ENCODE measurements around the gene SVIL.

DNA sequence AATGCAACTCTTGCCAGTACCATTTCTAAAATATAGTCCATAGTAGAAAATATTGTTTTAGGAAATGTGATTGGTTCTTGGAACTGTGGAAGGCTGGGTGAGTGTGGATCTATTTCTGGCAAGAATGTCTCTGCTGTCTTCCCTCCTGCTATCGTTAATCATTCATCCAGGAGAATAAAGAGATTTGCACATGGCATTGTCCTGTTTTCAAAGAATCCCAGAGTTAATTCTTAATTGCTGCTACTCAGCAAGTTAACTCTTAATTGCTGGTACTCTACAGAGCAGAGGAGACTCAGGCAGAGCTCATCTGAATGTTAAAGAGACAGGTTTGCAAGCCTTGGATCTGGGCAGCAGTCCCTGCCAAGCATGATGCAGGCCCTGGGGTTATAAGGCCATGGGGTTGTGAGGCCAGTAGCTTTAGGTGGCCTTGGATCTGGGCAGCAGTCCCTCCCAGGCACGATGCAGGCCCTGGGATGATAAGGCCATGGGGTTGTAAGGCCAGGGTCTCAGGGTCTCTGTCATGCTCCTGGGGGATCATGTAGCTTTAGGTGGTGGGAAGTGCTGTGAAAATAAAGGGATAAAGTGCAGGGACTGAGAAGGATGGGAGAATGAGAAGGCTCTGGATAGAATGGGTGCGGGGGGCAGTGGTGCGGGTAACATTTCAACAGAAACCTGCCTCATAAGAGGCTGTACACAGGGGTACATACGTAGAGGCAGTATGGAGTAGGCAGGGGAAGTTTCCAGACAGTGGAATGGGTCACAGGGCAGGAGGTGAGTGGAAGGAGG lies 162.3 kb downstream of the SVIL start:
- no peak for TF ChIP-seq POLR2A (IDR thresholded peaks at IDR 0.05; ENCODE audit: low read depth, low read length)
- TF ChIP-seq POLR2AphosphoS5 (IDR thresholded peaks at IDR 0.05; ENCODE audit: low read depth, low read length) = no peak
